GM18499 (cell line): ENCODE measurements around the gene RAC2.
"Not testable (repeated sequence)": the region's sequence is repeated elsewhere in the genome, so short reads cannot be mapped to it uniquely, and the experiment has no call there.

ENCODE experiments used
- ATAC-seq: cut with Tn5 transposase; IDR thresholded peaks from one replicate; pipeline ENCODE4 v1.9.1; 2021; ENCODE audit warnings: moderate number of reproducible peaks; ENCODE audit not compliant: insufficient read depth, unreplicated experiment

RAC2 gene

DNA sequence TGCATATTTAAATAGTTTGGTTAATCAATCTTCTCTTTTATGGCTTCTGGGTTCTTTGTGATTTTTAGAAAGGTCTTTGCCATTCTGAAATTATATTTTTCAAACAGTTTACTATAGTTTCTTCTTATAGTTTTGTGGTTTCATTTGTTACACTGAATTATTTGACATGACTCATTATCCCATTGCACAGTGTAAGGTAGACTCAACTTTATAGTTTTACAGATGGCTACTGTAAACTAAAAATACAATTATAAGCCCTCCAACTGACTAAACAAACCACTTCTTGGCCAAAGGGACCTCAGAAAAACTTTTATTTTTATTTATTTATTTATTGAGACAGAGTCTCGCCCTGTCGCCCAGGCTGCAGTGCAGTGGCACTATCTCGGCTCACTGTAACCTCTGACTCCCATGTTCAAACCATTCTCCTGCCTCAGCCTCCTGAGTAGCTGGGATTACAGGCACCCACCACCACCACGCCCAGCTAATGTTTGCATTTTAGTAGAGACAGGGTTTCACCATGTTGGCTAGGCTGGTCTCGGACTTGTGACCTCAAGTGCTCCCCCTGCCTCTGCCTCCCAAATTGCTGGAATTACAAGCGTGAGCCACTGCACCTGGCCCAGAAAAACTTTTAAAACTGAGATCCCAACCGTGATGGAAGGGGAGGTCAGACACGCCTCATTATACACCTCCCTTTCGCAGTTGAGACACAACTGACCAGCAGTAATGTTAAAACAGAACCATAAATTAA, 14.1 kb upstream of the RAC2 start:
- ATAC-seq: no peak

DNA sequence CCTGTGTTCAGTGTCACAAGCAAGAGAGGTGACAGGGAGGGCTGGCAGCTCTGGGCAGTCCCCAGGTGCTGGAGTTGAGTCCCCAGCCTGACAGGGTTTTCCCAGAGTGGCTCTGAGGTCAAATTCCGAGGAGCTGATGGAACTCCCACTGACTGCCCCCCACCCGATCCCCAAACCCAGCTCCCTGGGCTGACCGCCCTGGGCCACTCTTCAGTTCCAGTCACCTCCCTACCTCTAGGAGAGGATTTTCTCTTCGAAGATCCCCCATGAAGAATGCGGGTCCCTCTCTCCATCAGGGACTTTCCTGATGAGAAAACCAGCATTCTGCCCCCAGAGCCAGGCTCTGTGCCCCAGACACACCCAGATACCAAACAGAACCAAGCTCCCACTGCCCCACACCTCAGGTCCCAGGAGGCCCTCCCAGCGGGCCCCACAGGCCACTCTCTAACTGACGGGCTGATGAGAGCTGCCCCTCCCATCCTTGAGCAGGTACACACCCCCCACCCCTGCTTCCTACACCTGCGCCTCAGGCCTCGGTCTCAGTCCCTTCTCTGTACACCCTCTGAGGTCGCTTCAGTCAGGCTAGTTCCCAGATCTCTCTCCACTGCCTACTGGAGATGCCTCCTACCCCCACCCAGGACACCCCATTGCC, 12.1 kb upstream of the RAC2 start:
- ATAC-seq: no peak

- ATAC-seq: no peak
These were observed 11.5 kb upstream of the RAC2 start for GRCh38 chr22:37255558-37256006.

DNA sequence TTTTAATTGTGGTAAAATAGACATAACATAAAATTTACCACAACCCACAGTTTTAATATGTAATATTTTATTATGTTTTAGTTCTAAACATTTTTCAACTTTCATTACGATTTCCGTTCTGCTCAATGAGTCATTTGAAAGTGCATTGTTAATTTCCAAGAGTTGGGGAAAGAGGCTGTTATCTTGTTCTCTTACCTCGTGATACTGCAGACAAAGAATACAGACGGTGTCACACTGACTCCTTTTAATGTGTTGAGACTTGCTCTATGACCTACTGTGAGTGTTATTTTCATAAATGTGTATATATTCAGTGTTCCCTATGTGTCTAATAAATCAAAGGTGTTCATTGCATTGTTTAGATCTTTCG, 10.8 kb upstream of the RAC2 start:
- ATAC-seq: no peak

- ATAC-seq: no peak
These were observed 10.3 kb upstream of the RAC2 start for GRCh38 chr22:37254209-37254866.

- ATAC-seq: no peak
These were observed 9.1 kb upstream of the RAC2 start for GRCh38 chr22:37253126-37253660.

- ATAC-seq: not testable (repeated sequence)
These were observed 7.8 kb upstream of the RAC2 start for GRCh38 chr22:37251836-37252235.

DNA sequence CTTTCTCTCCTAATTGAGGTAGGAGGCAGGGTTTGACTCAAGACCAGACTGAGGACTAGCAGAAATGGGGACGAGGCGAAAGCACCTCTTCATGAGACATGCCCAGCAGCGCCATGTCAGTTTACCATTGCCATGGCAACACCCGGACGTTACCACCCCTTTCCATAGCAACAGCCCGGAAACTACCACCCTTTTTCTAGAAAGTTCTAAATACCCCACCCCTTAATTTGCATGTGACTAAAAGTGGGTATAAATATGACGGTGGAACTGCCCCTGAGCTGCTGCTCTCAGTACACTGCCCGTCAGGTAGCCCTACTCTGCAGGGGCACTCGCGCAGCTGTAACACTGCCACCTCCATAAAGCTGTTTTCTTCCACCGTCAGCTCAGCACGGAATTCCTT, 5.9 kb upstream of the RAC2 start:
- ATAC-seq: no peak

DNA sequence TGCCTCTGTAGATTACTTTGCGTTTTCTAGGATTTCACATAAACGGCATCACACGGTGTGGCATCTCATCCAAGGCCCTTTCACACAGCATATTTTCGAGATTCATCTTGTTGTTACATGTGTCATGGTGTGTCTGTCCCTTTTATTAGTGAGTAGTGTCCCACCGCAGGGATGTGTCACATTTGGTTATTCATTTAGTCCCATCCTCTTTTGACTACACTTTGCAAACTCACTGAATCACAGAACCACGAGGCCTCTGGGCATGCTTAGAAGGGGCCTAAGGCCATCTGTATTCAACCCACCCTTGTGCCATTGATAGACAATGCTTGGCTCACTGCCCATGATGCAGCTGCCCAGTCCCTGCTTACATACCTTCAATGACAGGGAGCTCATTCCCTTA, 4.2 kb upstream of the RAC2 start:
- no peak for ATAC-seq

DNA sequence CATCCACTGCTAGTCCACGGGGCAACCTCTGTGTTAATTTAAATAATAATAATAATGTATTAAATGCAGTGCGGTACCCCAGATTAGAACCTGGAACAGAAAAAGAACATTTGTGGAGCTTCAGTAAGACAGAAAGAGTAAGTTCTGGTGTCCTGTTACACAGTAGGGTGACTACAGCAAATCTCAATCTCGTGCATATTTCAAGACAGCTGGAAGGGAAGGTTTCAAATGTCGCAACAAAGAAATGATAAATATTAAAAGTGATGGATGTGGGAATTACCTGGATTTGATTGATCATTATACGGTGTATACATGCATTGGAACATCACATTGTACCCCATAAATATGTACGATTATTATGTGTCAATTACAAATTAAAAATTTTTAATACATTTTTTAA, 1.7 kb upstream of the RAC2 start:
- no peak for ATAC-seq

- no peak for ATAC-seq
These were observed 1.1 kb upstream of the RAC2 start for GRCh38 chr22:37244922-37245722.

DNA sequence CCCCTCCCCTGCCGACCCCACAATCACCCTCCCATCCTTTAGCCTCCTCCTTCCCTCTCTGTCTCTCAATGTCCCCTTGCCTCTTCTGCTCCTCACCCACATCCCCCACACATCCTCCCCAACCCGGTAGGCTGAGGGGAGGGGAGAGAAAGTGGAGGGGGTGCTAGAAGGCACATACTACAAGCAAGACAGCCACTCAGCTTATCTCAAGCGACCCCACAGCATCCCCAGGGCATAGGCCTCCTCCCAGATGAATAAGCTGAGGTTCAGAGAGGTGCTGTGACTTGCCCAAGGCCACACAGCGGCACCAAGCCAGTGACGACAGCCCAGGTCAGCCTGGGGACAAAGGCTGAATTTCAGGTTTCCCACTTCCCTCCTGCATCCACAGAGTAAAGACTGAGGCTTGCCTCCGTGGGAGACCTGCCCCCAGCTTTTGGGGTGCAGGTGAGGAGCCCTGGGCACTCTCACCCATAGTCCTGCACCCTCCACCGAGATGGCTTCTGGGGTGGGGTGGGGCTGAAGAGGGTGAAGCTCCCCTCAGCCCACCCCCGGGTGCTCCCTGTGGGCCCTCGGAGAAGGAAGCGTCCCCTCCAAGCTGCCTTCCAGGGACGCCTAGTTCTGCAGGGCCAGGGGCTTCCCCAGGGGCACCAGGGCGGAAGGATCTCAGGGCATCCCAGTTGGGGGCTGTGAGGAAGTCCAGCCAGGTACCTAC, 511 bp downstream of the RAC2 start:
- no peak for ATAC-seq

- peak; percentile 47 for ATAC-seq
These were observed 1.6 kb downstream of the RAC2 start for GRCh38 chr22:37242395-37242918.

GRCh38 chr22:37241351-37242142, 2.5 kb downstream of the RAC2 start:
- no peak for ATAC-seq

- no peak for ATAC-seq
These were observed 3.1 kb downstream of the RAC2 start for GRCh38 chr22:37240941-37241320.

- no peak for ATAC-seq
These were observed 3.7 kb downstream of the RAC2 start for GRCh38 chr22:37240240-37240940.

DNA sequence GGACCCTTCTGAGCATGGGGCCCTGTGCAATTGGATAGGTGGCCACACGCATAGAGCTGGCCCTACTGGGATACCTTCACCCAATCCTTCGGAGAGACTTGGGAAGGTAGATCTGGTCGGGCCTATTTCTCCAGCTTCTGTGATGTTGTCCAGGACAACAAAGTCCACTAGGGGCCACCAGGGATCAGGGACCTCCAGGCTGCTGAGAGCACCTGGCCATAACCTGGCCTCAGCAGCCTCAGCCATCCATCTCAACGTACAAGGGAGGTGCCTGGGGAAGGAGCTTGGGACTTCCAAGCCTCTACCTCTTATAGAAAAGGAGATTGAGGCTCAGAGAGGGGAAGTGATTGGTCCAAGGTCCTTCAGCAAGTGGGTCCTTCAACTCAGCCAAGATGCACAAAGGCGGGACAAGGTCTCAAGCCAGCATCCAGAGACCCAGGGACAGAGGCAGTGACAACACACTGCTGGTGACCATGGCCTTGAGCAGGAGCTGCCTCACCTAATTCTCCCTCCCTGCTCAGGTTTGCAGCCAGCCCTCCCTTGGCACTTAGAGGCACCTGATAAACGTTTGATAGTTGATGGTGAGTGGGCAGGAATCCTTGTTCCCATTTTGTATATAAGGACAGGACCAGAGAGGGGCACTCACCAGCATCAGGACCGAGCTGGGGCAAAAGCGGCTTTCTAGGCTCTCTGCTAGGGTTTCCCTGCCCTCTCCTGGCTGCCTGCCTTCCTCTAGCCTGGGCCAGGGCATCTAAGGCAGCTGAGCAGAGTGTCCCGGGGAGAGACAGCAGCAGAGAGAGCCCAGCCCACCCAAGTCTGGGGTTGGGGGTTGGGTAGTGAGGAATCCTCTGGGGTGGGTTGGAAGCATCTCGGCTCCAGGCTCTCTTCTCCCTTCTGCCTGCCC, 4.5 kb downstream of the RAC2 start:
- no peak for ATAC-seq
